ENCODE measurements around the gene EIF4EBP2.

The EIF4EBP2 gene, protein sequence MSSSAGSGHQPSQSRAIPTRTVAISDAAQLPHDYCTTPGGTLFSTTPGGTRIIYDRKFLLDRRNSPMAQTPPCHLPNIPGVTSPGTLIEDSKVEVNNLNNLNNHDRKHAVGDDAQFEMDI

DNA sequence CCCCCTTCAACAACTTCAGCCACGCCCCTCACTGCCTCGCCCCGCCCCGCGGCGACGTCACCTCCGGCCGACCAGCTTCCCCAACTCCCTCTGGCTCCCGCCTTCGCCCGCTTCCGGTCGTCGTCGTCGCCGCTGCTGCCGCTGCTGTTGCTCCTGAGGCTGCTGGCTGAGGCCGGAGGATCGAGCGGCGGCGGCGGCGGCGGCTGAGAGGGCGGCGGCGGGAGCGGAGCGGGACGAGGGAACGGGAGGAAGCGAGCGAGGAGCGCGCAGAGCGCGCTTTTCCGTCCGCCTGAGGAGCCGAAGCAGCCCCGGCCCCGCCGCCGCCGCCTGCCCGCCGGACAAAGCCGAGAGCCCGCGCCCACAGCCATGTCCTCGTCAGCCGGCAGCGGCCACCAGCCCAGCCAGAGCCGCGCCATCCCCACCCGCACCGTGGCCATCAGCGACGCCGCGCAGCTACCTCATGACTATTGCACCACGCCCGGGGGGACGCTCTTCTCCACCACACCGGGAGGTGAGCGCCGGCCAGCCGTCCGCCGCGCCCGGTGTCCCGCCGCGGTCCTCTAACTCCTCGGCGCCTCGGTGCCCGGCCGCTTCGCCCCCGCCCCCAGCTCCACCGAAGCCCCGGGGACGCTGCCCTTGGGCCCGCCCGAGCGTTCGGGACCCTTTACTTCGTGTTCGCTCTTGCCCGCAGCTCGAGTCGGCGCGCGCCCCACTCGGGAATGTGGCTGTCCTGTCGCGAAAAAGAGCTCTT lies at the start of gene EIF4EBP2:
Gene EIF4EBP2, plus strand, starts transcription at position 110 of the 751 bp plus-strand sequence. Its CDS starts 257 bp downstream, at position 367.
- peak; percentile 100 for DNase-seq

- no peak for DNase-seq
Observed at GRCh38 chr10:70354556-70354955, 49.4 kb upstream of the EIF4EBP2 start.

DNA sequence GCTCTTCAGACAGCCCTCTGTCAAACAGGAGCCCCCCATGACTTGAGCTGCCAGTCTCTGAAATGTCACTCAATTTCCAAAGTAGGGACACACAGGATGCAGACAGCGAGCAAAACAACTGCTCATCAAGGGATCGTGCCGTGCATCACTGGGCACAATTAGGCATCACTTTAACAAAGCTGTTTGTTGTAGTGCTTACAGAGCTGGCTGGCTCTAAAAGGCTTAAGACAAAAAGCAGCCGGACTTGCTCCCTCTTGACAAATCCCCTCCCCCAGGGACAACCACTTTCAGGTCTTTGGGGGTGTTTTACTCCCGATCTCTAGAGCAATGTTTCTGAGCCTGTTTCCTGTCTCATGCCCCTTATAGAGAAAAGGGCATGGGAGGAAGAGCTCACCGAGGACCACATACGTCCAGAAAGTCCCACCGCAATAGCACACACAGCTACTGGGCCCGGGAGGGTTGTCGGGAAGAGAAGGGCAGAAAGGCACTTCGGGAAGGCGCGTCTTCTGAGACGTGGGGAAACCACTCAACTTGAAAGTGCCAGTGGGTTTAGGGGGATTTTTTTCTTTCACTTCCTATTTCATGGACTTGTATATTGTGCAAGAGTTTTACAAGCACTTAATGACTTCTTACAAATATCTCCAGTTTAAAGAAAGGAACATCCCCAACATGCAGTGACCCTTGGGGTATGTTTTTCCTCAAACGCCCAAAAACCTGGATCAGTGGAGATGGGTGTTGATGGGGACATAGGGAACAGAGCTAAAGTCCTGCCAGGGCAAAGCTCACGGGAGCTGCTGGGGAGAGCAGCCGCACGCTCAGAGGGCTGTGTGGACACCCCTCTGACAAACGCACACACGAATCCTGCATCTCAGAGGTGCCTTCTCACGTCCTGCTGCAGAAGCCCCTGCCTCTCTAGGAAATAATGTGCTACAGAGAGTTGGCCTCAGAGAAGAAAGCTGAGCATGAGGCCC lies 48.6 kb upstream of the EIF4EBP2 start:
- no peak for DNase-seq

DNA sequence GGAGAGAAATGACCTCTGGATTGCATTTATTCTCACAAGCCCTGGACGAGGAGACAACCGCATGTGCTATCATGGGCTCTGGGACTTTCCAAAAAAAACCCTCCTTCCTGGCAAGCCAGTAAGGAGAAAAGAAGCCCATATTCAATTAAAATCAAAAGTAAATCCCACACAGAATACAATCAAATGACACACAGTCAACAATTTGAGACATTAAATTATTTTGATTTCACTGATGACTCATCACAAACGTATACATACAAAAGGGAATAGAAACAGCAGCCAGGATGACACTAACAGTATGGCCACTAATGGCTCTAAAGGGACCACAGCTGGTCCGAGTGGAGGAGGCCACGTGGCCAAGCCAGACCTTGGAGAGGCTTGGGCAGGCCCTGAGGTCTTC lies 46.4 kb upstream of the EIF4EBP2 start:
- DNase-seq: no peak

DNA sequence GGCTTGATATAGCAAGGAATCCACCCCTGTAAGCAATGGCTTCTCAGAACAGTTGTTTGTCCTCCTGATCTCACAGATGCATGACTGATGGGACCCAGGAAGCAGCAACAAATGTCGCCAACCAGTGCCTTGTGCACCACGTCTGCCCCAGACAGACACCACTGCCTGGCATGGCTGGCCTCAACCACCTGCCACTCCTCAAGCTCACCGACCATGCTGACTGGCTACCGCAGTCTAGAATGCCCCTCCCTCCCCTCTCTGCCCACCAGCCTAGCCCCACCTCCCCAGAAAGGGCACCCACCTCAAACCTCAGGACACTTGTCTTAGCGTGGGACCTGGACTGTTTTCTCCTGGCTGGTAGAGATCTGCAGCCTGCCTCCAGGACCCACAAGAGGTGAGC lies 45.5 kb upstream of the EIF4EBP2 start:
- DNase-seq: no peak

- no peak for DNase-seq
Observed at GRCh38 chr10:70359017-70359550, 44.9 kb upstream of the EIF4EBP2 start.

DNA sequence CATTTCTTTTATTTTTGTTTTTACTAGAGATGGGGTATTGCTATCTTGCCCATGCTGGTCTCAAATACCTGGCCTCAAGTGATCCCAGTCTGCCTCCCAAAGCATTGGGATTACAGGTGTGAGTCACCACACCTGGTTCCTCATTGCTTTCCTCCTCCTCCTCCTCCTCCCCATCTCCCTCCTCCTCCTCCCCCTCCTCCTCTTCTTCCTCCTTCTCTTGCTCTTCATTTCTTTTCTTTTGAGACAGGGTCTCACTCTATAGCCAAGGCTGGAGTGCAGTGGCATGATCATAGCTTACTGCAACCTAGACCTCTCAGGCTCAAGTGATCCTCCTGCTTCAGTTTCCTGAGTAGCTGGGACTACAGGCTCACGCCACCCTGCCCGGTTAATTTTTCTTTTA lies 43.7 kb upstream of the EIF4EBP2 start:
- DNase-seq: no peak

GRCh38 chr10:70362328-70362727 lies 41.6 kb upstream of the EIF4EBP2 start:
- DNase-seq: no peak

DNA sequence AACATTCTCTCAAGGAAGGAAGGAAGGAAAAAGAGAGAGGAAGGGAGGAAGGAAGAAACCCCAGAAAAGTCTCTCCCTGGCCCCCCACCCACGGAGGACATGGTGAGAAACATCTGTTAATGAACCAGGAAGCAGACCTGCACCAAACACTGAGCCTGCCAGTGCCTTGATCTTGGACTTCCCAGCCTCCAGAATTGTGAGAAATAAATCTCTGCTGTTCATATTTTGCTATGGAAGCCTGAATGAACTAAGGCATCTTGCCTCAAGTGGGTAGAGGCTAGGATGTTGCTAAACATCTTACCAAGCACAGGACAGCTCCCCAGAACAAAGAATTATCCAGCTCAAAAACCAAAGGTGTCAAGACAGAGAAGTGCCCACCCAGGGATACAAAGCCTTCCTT lies 40.7 kb upstream of the EIF4EBP2 start:
- no peak for DNase-seq

GRCh38 chr10:70363971-70364771 lies 39.8 kb upstream of the EIF4EBP2 start:
- peak; percentile 89 for DNase-seq

DNA sequence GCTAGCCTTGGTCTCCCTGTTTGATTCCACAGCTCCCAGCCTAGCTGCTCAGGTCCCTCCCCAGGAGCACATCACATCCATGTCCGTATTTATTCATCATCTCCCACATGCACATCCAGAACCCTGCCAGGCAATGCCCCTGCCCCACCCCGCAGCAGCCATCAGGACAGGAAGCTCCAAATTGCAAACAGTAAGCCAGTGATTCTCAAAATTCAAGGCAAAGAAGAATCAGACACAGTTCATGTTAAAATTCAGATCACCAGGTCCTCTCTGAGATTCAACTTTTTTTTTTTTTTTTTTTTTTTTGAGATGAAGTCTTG lies 39.2 kb upstream of the EIF4EBP2 start:
- no peak for DNase-seq

DNA sequence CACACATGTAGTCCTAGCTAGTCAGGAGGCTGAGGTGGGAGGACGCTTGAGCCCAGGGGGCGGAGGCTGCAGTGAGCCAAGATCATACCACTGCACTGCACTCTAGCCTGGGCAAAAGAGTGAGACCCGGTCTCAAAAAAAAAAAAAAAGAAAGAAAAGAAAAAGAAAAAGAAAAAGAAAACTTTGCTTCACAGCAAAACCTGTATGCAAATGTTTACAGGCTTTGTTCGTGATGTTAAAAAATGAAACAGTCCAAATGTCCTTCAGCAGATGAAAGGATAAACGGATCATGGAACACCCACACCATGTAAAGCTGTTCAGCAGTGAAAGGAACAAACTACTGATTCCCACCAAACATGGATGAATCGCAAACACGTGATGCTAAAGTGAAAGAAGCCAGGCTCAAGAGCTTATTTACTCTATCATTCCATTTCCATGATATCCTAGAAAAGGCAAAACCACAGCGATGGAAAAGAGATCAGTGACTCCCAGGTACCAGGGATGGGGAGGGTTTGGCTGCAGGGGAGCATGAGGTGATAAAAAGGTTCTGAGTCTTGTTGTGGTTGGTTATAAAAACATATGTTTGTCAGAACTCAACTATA lies 36.6 kb upstream of the EIF4EBP2 start:
- no peak for DNase-seq

GRCh38 chr10:70368774-70369482 lies 35.0 kb upstream of the EIF4EBP2 start:
- no peak for DNase-seq

GRCh38 chr10:70369498-70370018 lies 34.4 kb upstream of the EIF4EBP2 start:
- DNase-seq: no peak

- DNase-seq: no peak
Observed at GRCh38 chr10:70370766-70371165, 33.2 kb upstream of the EIF4EBP2 start.

- no peak for DNase-seq
Observed at GRCh38 chr10:70371846-70372245, 32.1 kb upstream of the EIF4EBP2 start.

GRCh38 chr10:70374775-70375614 lies 28.9 kb upstream of the EIF4EBP2 start:
- DNase-seq: no peak

GRCh38 chr10:70376436-70377378 lies 27.2 kb upstream of the EIF4EBP2 start:
- DNase-seq: no peak

GRCh38 chr10:70378122-70378521 lies 25.8 kb upstream of the EIF4EBP2 start:
- no peak for DNase-seq
